Measurements from ENCODE around the gene SEC61B.

DNA sequence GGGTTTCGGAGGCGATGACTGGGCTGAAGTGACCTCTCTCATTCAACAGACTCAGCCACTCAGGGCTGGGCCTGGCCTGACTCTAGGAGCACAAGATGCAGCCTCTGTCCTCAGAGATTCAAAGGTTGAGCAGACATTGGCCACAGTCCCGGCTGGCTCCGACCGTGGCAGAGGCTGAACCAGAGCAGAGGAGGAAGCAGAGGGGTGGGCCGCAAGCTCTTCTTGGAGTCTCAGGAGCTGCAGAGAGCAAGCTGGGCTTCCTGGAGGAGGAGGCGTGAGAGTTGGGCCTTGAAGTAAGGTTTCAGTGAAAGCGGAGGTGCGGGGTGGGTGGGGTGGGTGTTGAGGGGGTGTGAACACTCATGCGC is 38.0 kb upstream of the SEC61B start:
- TF ChIP-seq POLR2A (IDR thresholded peaks at IDR 0.05): no peak
- TF ChIP-seq, protein P1, sequence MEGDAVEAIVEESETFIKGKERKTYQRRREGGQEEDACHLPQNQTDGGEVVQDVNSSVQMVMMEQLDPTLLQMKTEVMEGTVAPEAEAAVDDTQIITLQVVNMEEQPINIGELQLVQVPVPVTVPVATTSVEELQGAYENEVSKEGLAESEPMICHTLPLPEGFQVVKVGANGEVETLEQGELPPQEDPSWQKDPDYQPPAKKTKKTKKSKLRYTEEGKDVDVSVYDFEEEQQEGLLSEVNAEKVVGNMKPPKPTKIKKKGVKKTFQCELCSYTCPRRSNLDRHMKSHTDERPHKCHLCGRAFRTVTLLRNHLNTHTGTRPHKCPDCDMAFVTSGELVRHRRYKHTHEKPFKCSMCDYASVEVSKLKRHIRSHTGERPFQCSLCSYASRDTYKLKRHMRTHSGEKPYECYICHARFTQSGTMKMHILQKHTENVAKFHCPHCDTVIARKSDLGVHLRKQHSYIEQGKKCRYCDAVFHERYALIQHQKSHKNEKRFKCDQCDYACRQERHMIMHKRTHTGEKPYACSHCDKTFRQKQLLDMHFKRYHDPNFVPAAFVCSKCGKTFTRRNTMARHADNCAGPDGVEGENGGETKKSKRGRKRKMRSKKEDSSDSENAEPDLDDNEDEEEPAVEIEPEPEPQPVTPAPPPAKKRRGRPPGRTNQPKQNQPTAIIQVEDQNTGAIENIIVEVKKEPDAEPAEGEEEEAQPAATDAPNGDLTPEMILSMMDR (IDR thresholded peaks at IDR 0.05): no peak

Data from uterus (tissue), 2 donors.